Measurements from ENCODE around the gene KRTAP2-1. TPM values are rescaled to one million over a fixed set of nuclear protein-coding genes. Genes with fewer than 3 reads are reported as not detected.
"Not testable (repeated sequence)": the region's sequence is repeated elsewhere in the genome, so short reads cannot be mapped to it uniquely, and the experiment has no call there.

The KRTAP2-1 gene
- not detected for total RNA-seq
- long read RNA-seq: 0 reads

- peak; percentile 39 for ATAC-seq
- DNase-seq; H3K27ac ChIP-seq; H3K4me1 ChIP-seq; H3K9me3 ChIP-seq; H3K36me3 ChIP-seq; H3K4me3 ChIP-seq; intact Hi-C loops (cut with DNase I): not testable (repeated sequence)
- H3K27me3 ChIP-seq: peaks cover 11% of the 10 kb centered on the region
These were observed at the start of gene KRTAP2-1 for GRCh38 chr17:41046735-41047465. Gene KRTAP2-1 (minus strand): TSS chr17:41047316. CDS start chr17:41047267, 49 bp downstream.

GRCh38 chr17:41096055-41096454 lies 48.9 kb upstream of the KRTAP2-1 start:
- DNase-seq (no peak), ATAC-seq (no peak)
- Histone ChIP-seq H3K27ac (no peak overlapping the region), H3K36me3 (no peaks in the 10 kb centered on the region), H3K4me3 (no peak overlapping the region), H3K4me1 (no peaks in the 10 kb centered on the region), H3K9me3 (no peaks in the 10 kb centered on the region), H3K27me3 (no peaks in the 10 kb centered on the region)
- no peak for TF ChIP-seq CTCF (IDR thresholded peaks at IDR 0.05)
- intact Hi-C loops (cut with DNase I): no loop called here

- H3K9me3 ChIP-seq; ATAC-seq; H3K27ac ChIP-seq; H3K4me1 ChIP-seq; intact Hi-C loops (cut with DNase I); H3K27me3 ChIP-seq; DNase-seq; H3K4me3 ChIP-seq; H3K36me3 ChIP-seq: not testable (repeated sequence)
These were observed 41.7 kb upstream of the KRTAP2-1 start for GRCh38 chr17:41088760-41089352.

GRCh38 chr17:41084100-41084856 lies 37.2 kb upstream of the KRTAP2-1 start, which contains the start of gene KRTAP4-7:
Gene KRTAP4-7 (plus strand): TSS chr17:41084150. CDS start chr17:41084207, 57 bp downstream.
- DNase-seq; intact Hi-C loops (cut with DNase I); H3K27ac ChIP-seq; H3K9me3 ChIP-seq; H3K4me3 ChIP-seq; H3K4me1 ChIP-seq; H3K36me3 ChIP-seq; H3K27me3 ChIP-seq; ATAC-seq: not testable (repeated sequence)

- H3K27me3 ChIP-seq; H3K4me3 ChIP-seq; DNase-seq; intact Hi-C loops (cut with DNase I); H3K27ac ChIP-seq; H3K4me1 ChIP-seq; H3K9me3 ChIP-seq; H3K36me3 ChIP-seq; ATAC-seq: not testable (repeated sequence)
These were observed 36.3 kb upstream of the KRTAP2-1 start for GRCh38 chr17:41083427-41083826.

- H3K36me3 ChIP-seq: no peaks in the 10 kb centered on the region
- no peaks in the 10 kb centered on the region for H3K4me1 ChIP-seq
- no peak overlapping the region for H3K4me3 ChIP-seq
- ATAC-seq: no peak
- TF ChIP-seq CTCF (IDR thresholded peaks at IDR 0.05): no peak
- no peaks in the 10 kb centered on the region for H3K9me3 ChIP-seq
- intact Hi-C loops (cut with DNase I): no loop called here
- no peak overlapping the region for H3K27ac ChIP-seq
- H3K27me3 ChIP-seq: no peaks in the 10 kb centered on the region
- DNase-seq: no peak
These were observed 35.5 kb upstream of the KRTAP2-1 start for GRCh38 chr17:41082626-41083025.

GRCh38 chr17:41076788-41077187 lies 29.7 kb upstream of the KRTAP2-1 start:
- Histone ChIP-seq H3K36me3 (no peaks in the 10 kb centered on the region), H3K4me3 (no peak overlapping the region), H3K4me1 (no peaks in the 10 kb centered on the region), H3K27ac (no peak overlapping the region), H3K9me3 (no peaks in the 10 kb centered on the region), H3K27me3 (no peaks in the 10 kb centered on the region)
- intact Hi-C loops (cut with DNase I): no loop called here
- DNase-seq (no peak), ATAC-seq (no peak)
- no peak for TF ChIP-seq CTCF (IDR thresholded peaks at IDR 0.05)

All from upper lobe of right lung (tissue), 1 donor.